Upper lobe of left lung (tissue), 6 donors: Measurements from ENCODE around the gene CAPZB. TPM values are rescaled to one million over a fixed set of nuclear protein-coding genes. Genes with fewer than 3 reads are reported as not detected.

Experiments used
- ATAC-seq, 2 donors: fragments of 200-7000 bp; cut with Tn5 transposase; one replicate each; pipeline ENCODE4 v1.9.1; 2022; ENCODE audit warnings: mild to moderate bottlenecking in 2 of 2, moderate library complexity in 2 of 2; ENCODE audit not compliant: low FRiP score in 2 of 2
- DNase-seq, 2 donors: peaks; one replicate each; pipeline ENCODE4 v3.0.0-alpha.2; 2019 to 2020
- H3K27ac ChIP-seq, 4 donors: fragments of 200-600 bp; sonication (generic); one replicate each; pipeline ENCODE4 v1.5.1; 2016 to 2019
- H3K27me3 ChIP-seq, 4 donors: fragments of 200-600 bp; sonication (generic); one replicate each; pipeline ENCODE4 v1.5.1; 2017 to 2019
- H3K36me3 ChIP-seq, 4 donors: fragments of 200-600 bp; sonication (generic); one replicate each; pipeline ENCODE4 v1.5.1; 2016 to 2019
- H3K4me1 ChIP-seq, 4 donors: fragments of 200-600 bp; sonication (generic); one replicate each; pipeline ENCODE4 v1.5.1; 2018 to 2019
- H3K4me3 ChIP-seq, 4 donors: fragments of 200-600 bp; sonication (generic); one replicate each; pipeline ENCODE4 v1.5.1; 2017 to 2019; ENCODE audit warnings: mild to moderate bottlenecking in 2 of 4, moderate library complexity in 1 of 4
- H3K9me3 ChIP-seq, 4 donors: fragments of 200-600 bp; sonication (generic); one replicate each; pipeline ENCODE4 v1.5.1; 2018 to 2019
- CTCF ChIP-seq, 6 experiments: fragments of 450-650 bp in 4 of 6; fragments of 200-600 bp in 2 of 6; sonication (generic) in 2 of 6; IDR thresholded peaks; one replicate each; pipeline ENCODE4 v1.5.1; 2016 to 2019; ENCODE audit warnings: antibody characterized with exemption in 6 of 6
- EP300 ChIP-seq, 4 donors: sonication (generic); formaldehyde crosslinking; IDR thresholded peaks; one replicate each; pipeline ENCODE4 v1.5.1; 2017; ENCODE audit warnings: antibody characterized with exemption in 4 of 4, control low read depth in 2 of 4
- POLR2A ChIP-seq, 4 donors: fragments of 450-650 bp; IDR thresholded peaks; one replicate each; pipeline ENCODE4 v1.5.1; 2016 to 2017; ENCODE audit warnings: antibody characterized with exemption in 4 of 4, mild to moderate bottlenecking in 2 of 4
- POLR2AphosphoS5 ChIP-seq, 2 donors: sonication (generic); formaldehyde crosslinking; IDR thresholded peaks; one replicate each; pipeline ENCODE4 v1.5.1; 2017; ENCODE audit warnings: antibody characterized with exemption in 2 of 2
- WGBS, 2 donors: methylation state at CpG; one replicate each; pipeline ENCODE4 v1.1.5; 2017 to 2018; 5-methylcytosine and 5-hydroxymethylcytosine counted together
- total RNA-seq, 6 donors: library from RNA; depleted of rRNA in 4 of 6; stranded (reverse); fragments of >200 nt in 4 of 6; gene quantifications; one replicate each; pipeline versions ENCODE4 v1.1.0 to v1.2.1, GENCODE V29; 2016 to 2021
- donor health status: DM: no; HTN: no; CAD: no; lungs with moderate emphysema.
- donor health status: DM: no; HTN: yes; CAD: no; lungs with severe emphysema.

Gene CAPZB
- total RNA-seq, 6 donors from 2014 or later = 96.4 to 303 (median 144) TPM

GRCh38 chr1:19419691-19420090 lies 65.6 kb downstream of the CAPZB start:
- peaks cover 24 to 69% (median 52%) of the 10 kb centered on the region in 4 donors for H3K4me1 ChIP-seq
- H3K27ac ChIP-seq = peak overlapping the region; percentile 9 to 64 (median 57)
- ATAC-seq (no peak), DNase-seq (no peak)
- TF ChIP-seq EP300 (IDR thresholded peaks at IDR 0.05) (no peak), POLR2AphosphoS5 (IDR thresholded peaks at IDR 0.05) (no peak), POLR2A (IDR thresholded peaks at IDR 0.05) (no peak), CTCF (IDR thresholded peaks at IDR 0.05) (no peak)
- no peak overlapping the region for H3K4me3 ChIP-seq
- no peaks in the 10 kb centered on the region for H3K9me3 ChIP-seq
- peaks cover 0 to 34% (median 13%) of the 10 kb centered on the region in 4 donors for H3K36me3 ChIP-seq
- WGBS, 2 donors = 88 to 93% methylated on average over 6 to 9 of the region's 9 CpGs
- no peaks in the 10 kb centered on the region for H3K27me3 ChIP-seq

GRCh38 chr1:19418503-19418971 lies 66.8 kb downstream of the CAPZB start:
- Histone ChIP-seq H3K36me3 (peaks cover 0 to 34% (median 13%) of the 10 kb centered on the region in 4 donors), H3K27me3 (no peaks in the 10 kb centered on the region), H3K4me1 (peaks cover 21 to 65% (median 44%) of the 10 kb centered on the region in 4 donors), H3K27ac (peak overlapping the region; percentile 21 to 62 (median 44)), H3K4me3 (no peak overlapping the region), H3K9me3 (no peaks in the 10 kb centered on the region)
- DNase-seq = no peak
- no peak for TF ChIP-seq EP300 (IDR thresholded peaks at IDR 0.05)
- TF ChIP-seq CTCF (IDR thresholded peaks at IDR 0.05) = no peak
- TF ChIP-seq POLR2A (IDR thresholded peaks at IDR 0.05) = no peak
- TF ChIP-seq POLR2AphosphoS5 (IDR thresholded peaks at IDR 0.05) = no peak
- WGBS, 2 donors = 87% methylated on average over 5 of the region's 5 CpGs
- ATAC-seq = no peak

GRCh38 chr1:19416921-19417470 lies 68.3 kb downstream of the CAPZB start:
- DNase-seq (no peak), ATAC-seq (peak in 1 of 2 donors; percentile 54)
- H3K36me3 ChIP-seq = peaks cover 0 to 37% (median 13%) of the 10 kb centered on the region in 4 donors
- no peaks in the 10 kb centered on the region for H3K9me3 ChIP-seq
- WGBS, 2 donors = 57 to 73% methylated on average over 6 of the region's 6 CpGs
- peaks cover 15 to 64% (median 48%) of the 10 kb centered on the region in 4 donors for H3K4me1 ChIP-seq
- peak overlapping the region in 1 of 4 donors; percentile 28 for H3K27ac ChIP-seq
- TF ChIP-seq EP300 (IDR thresholded peaks at IDR 0.05) (no peak), CTCF (IDR thresholded peaks at IDR 0.05) (no peak)
- no peaks in the 10 kb centered on the region for H3K27me3 ChIP-seq
- H3K4me3 ChIP-seq = no peak overlapping the region

- H3K27me3 ChIP-seq = no peaks in the 10 kb centered on the region
- H3K27ac ChIP-seq = peak overlapping the region in 2 of 4 donors; percentile 26 to 71
- no peaks in the 10 kb centered on the region for H3K9me3 ChIP-seq
- H3K36me3 ChIP-seq = peaks cover 0 to 44% (median 13%) of the 10 kb centered on the region in 4 donors
- TF ChIP-seq CTCF (IDR thresholded peaks at IDR 0.05) (no peak), POLR2AphosphoS5 (IDR thresholded peaks at IDR 0.05) (no peak), POLR2A (IDR thresholded peaks at IDR 0.05) (no peak), EP300 (IDR thresholded peaks at IDR 0.05) (no peak)
- H3K4me3 ChIP-seq = no peak overlapping the region
- WGBS, 2 donors = 92 to 95% methylated on average over 5 of the region's 5 CpGs
- ATAC-seq (no peak), DNase-seq (no peak)
- H3K4me1 ChIP-seq = peaks cover 15 to 64% (median 51%) of the 10 kb centered on the region in 4 donors
These were observed 69.2 kb downstream of the CAPZB start for GRCh38 chr1:19416145-19416544.
